Left lung (tissue), 10 donors: ENCODE measurements around the gene SBNO2. TPM values are rescaled to one million over a fixed set of nuclear protein-coding genes. Genes with fewer than 3 reads are reported as not detected.
A peak's percentile ranks its signal among the peaks of the same experiment; 100 is the strongest.

Experiments used
- ATAC-seq: fragments of 200-7000 bp; cut with Tn5 transposase; one replicate; pipeline ENCODE4 v1.9.1; 2020; ENCODE audit warnings: moderate library complexity
- DNase-seq, 4 donors: peaks; one replicate each; pipeline ENCODE4 v3.0.0-alpha.2; 2013 to 2020
- H3K27ac ChIP-seq, 2 donors: fragments of 200-600 bp; sonication (generic) in 1 of 2; one replicate each; pipeline versions ENCODE4 v1.5.0 to v1.8.0; 2020 to 2021
- H3K27me3 ChIP-seq, 2 donors: fragments of 200-600 bp; sonication (generic) in 1 of 2; one replicate each; pipeline versions ENCODE4 v1.5.0 to v1.8.0; 2020 to 2021
- H3K36me3 ChIP-seq, 2 donors: fragments of 200-600 bp; sonication (generic) in 1 of 2; one replicate each; pipeline versions ENCODE4 v1.5.0 to v1.8.0; 2020 to 2021
- H3K4me1 ChIP-seq, 2 donors: fragments of 200-600 bp; one replicate each; pipeline ENCODE4 v1.8.0; 2021
- H3K4me3 ChIP-seq, 2 donors: fragments of 200-600 bp; sonication (generic) in 1 of 2; one replicate each; pipeline versions ENCODE4 v1.5.0 to v1.8.0; 2020 to 2021; ENCODE audit warnings: mild to moderate bottlenecking in 1 of 2
- H3K9me3 ChIP-seq, 2 donors: fragments of 200-600 bp; sonication (generic) in 1 of 2; one replicate each; pipeline versions ENCODE4 v1.5.0 to v1.8.0; 2020 to 2021
- intact Hi-C, 2 donors: fragments of 100-400 bp; cut with DNase I; formaldehyde crosslinking; loops; one replicate each; pipeline versions ENCODE4 v1.11.2 to v1.14.2; 2022
- polyA plus RNA-seq, 6 donors: library from polyadenylated mRNA; unstranded; fragments of 120-200 nt; gene quantifications; one replicate each; pipeline ENCODE4 v1.2.1, GENCODE V29; 2013; ENCODE audit not compliant: insufficient read length in 6 of 6
- total RNA-seq, 2 donors: library from RNA; stranded (reverse); fragmentation: NEBNext Ultra II Directional; extraction: Animal tissue kit (Norgen Biotek cat#: 25700); gene quantifications; one replicate each; pipeline ENCODE4 v1.2.1, GENCODE V29; 2021
- TF ChIP-seq, protein P1 (sequence below), 2 donors: fragments of 200-600 bp; sonication (generic) in 1 of 2; IDR thresholded peaks; one replicate each; pipeline versions ENCODE4 v1.5.0 to v1.8.0; 2021; ENCODE audit warnings: antibody characterized with exemption in 2 of 2
- donor health status: DM: no; HTN: yes; CAD: no.
- donor health status: DM: no; HTN: no; CAD: no.

The SBNO2 gene
- total and polyA plus RNA-seq, 8 donors, result 17.9 to 119 (median 23.7) TPM

DNA sequence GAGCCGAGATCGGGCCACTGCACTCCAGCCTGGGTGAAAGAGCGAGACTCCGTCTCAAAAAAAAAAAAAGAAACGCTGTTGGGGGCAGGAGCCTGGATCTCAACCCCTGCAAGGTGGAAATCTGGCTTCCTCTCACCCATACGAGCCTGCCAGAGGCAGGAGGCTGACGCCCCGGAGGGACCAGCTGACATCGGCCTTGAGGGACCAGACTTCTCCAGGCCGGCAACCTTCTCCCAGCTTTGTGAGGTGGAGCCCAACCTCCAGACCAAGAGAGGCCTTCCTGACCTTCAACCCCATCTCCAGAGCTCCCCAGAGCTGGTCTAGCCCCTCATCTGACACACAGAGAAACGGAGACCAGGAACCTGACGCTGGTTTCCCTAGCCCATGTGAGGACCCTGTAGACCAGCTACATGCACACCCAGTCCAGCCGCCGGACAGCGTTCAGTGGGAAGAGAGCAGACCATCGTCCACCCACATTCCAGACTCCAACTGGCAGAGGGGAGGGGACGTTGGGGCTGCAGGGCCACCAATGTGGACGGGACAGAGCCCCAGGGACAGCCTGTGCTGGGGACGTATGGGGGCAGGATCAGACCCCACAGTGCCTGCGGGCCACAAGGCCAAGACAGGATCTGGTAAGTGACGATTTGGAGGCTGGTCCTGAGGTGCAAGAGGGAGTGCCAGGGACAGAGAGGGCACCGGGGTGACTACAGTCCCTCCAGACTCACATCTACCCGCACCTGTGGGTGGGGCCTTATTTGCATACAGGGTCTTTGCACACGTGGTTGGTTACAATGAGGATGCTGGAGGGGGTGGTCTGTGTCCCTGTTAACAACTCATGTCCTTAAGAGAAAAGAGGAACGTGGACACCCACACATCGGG lies 11.4 kb downstream of the SBNO2 start:
- intact Hi-C loops, result no loop called here
- TF ChIP-seq, protein P1, sequence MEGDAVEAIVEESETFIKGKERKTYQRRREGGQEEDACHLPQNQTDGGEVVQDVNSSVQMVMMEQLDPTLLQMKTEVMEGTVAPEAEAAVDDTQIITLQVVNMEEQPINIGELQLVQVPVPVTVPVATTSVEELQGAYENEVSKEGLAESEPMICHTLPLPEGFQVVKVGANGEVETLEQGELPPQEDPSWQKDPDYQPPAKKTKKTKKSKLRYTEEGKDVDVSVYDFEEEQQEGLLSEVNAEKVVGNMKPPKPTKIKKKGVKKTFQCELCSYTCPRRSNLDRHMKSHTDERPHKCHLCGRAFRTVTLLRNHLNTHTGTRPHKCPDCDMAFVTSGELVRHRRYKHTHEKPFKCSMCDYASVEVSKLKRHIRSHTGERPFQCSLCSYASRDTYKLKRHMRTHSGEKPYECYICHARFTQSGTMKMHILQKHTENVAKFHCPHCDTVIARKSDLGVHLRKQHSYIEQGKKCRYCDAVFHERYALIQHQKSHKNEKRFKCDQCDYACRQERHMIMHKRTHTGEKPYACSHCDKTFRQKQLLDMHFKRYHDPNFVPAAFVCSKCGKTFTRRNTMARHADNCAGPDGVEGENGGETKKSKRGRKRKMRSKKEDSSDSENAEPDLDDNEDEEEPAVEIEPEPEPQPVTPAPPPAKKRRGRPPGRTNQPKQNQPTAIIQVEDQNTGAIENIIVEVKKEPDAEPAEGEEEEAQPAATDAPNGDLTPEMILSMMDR (IDR thresholded peaks at IDR 0.05), result no peak
- H3K27ac ChIP-seq, result peak overlapping the region in 1 of 2 donors; percentile 64
- ATAC-seq (no peak), DNase-seq (no peak)
- no peak overlapping the region for H3K4me3 ChIP-seq
- H3K27me3 ChIP-seq, result no peaks in the 10 kb centered on the region
- H3K4me1 ChIP-seq, result peaks cover 0 to 51% of the 10 kb centered on the region in 2 donors
- no peaks in the 10 kb centered on the region for H3K9me3 ChIP-seq
- H3K36me3 ChIP-seq, result peaks cover 0 to 28% of the 10 kb centered on the region in 2 donors

DNA sequence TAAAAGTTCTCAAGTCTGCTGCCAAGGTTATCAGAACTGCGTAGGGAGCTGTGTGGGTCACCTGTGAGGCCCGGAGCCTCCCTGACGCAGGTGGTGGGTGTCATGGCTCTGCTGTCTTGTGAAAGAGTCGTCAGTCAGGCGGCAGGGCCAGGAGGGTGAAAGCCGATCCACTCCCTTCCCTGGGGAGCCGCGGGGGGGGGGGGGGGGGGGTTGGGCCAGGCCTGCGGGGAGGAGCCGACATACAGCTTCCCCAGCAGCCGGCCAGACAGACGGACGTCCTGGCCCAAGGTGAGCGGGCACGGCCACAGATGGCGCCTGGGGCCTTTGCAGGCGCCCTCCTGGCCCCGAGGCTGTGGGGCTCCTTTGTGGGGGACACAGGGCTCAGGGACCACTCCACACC lies 12.4 kb downstream of the SBNO2 start:
- no peaks in the 10 kb centered on the region for H3K27me3 ChIP-seq
- intact Hi-C loops, result no loop called here
- no peak overlapping the region for H3K4me3 ChIP-seq
- H3K27ac ChIP-seq, result no peak overlapping the region
- H3K36me3 ChIP-seq, result peaks cover 0 to 23% of the 10 kb centered on the region in 2 donors
- TF ChIP-seq, protein P1 (IDR thresholded peaks at IDR 0.05), result no peak
- peak; percentile 79 for ATAC-seq
- DNase-seq, result peak in 3 of 4 donors; percentile 63 to 81 (median 77)
- H3K4me1 ChIP-seq, result peaks cover 0 to 50% of the 10 kb centered on the region in 2 donors
- no peaks in the 10 kb centered on the region for H3K9me3 ChIP-seq

DNA sequence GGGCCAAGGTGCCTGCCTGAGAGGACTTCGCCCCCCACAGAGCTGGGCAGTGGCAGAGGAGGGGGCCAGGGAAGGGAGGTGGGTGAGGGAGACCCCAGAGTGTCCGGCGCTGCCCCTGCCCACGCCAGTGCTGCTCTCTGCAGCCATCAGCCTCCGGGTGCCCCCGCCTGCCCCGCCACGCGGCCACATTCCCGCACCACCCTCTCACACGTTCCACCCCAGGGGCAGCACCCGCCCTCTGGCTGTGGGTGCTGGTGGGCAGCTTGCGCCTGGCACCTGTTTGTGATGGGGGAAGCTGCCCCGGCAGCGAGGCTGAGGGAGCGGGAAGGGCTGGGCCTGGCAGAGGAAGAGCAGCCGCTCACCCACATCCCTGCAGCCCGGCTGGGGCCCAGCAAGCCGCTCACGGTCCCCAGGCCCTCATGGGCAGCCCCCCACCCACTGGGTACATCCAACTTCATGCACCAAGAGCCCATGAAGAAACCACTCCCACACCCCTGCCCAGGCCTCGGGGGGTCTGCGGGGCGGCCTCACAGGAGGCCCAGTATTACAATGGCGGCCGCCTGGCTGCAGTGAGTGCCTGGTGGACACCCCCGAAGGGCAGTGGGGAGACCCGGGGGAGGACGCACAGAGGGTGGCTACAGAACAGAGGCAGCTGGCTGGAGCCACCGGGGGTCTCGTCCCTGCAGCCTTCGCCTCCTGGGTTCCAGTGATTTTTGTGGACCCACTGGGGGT lies 14.0 kb downstream of the SBNO2 start:
- Histone ChIP-seq H3K27ac (no peak overlapping the region), H3K9me3 (no peaks in the 10 kb centered on the region), H3K36me3 (peaks cover 0 to 22% of the 10 kb centered on the region in 2 donors), H3K27me3 (no peaks in the 10 kb centered on the region), H3K4me1 (peaks cover 12 to 59% of the 10 kb centered on the region in 2 donors), H3K4me3 (no peak overlapping the region)
- peak in 1 of 4 donors; percentile 76 for DNase-seq
- TF ChIP-seq, protein P1 (IDR thresholded peaks at IDR 0.05), result no peak
- no peak for ATAC-seq
- intact Hi-C loops, result no loop called here

DNA sequence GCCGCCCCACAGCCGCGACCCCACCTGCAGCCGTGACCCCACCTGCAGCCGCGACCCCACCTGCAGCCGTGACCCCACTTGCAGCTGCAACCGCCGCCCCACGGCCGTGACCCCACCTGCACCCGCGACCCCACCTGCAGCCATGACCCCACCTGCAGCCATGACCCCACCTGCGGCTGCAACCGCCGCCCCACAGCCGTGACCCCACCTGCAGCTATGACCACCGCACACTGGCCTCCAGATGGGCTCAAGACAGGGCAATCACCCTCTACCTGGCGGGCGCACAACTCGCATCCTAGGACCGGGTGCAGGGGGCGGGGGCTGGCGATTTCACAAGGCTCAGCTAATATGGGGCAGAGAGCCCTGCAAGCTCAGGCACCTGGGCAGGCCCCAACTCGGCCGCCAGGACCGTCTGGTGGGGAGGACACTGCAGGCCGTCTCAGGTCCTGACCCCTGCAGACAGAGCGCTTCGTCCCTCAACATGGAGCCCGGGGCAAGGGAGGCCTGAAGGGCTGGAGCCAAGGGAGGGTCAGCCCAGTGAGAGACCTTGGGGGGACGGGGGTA lies 15.1 kb downstream of the SBNO2 start:
- intact Hi-C loops, result no loop called here
- H3K36me3 ChIP-seq, result peaks cover 0 to 25% of the 10 kb centered on the region in 2 donors
- H3K27me3 ChIP-seq, result no peaks in the 10 kb centered on the region
- TF ChIP-seq, protein P1 (IDR thresholded peaks at IDR 0.05), result no peak
- H3K4me3 ChIP-seq, result no peak overlapping the region
- peaks cover 22 to 65% of the 10 kb centered on the region in 2 donors for H3K4me1 ChIP-seq
- DNase-seq (peak in 1 of 4 donors; percentile 75), ATAC-seq (no peak)
- H3K27ac ChIP-seq, result no peak overlapping the region
- no peaks in the 10 kb centered on the region for H3K9me3 ChIP-seq
